IMR-90 (cell line): Measurements from ENCODE around the gene GRB14. TPM values are rescaled to one million over a fixed set of nuclear protein-coding genes. Genes with fewer than 3 reads are reported as not detected.

Experiments used
- ATAC-seq: fragments of 200-7000 bp; cut with Tn5 transposase; 2 replicates; pipeline ENCODE4 v1.9.1; 2020; ENCODE audit warnings: low read depth, mild to moderate bottlenecking, moderate library complexity
- BruUV-seq: library from RNA; stranded (reverse); fragments of 400-500 nt; replicated peaks from 2 replicates; lab custom pipeline; 2021; lab: Mats Ljungman, UMichigan
- CTCF ChIA-PET: fragments of 300-600 bp; formaldehyde crosslinking; extraction: SDS; loops from one replicate; lab custom pipeline; 2021; ENCODE audit warnings: antibody characterized with exemption; lab: Yijun Ruan, JAX
- POLR2A ChIA-PET: fragments of 300-600 bp; sonication (Branson Sonifier 250); formaldehyde crosslinking; loops from one replicate; lab custom pipeline; 2022; ENCODE audit warnings: antibody characterized with exemption; ENCODE audit not compliant: unreplicated experiment; lab: Charles Lee
- DNase-seq: peaks from one replicate; pipeline ENCODE4 v3.0.0; 2013
- H2AFZ ChIP-seq: replicated peaks from 2 replicates; pipeline ENCODE3; 2013; ENCODE audit warnings: low read length, mild to moderate bottlenecking; ENCODE audit not compliant: poor library complexity
- H2AK5ac ChIP-seq: 2 replicates; pipeline ENCODE4 v1.6.1; 2013; ENCODE audit warnings: low read depth, low read length, inconsistent platforms
- H2AK9ac ChIP-seq: replicated peaks from 2 replicates; pipeline ENCODE3; 2013; ENCODE audit warnings: mild to moderate bottlenecking, low read depth, low read length, moderate library complexity; ENCODE audit not compliant: poor library complexity
- H2BK120ac ChIP-seq: 2 replicates; pipeline ENCODE4 v1.6.1; 2013; ENCODE audit warnings: low read depth, low read length, inconsistent platforms
- H2BK15ac ChIP-seq: 3 replicates; pipeline ENCODE4 v1.6.1; 2013; ENCODE audit warnings: low read depth, low read length, inconsistent platforms
- H2BK20ac ChIP-seq: 2 replicates; pipeline ENCODE4 v1.6.1; 2013; ENCODE audit warnings: low read depth, mild to moderate bottlenecking, inconsistent platforms, low read length, moderate library complexity
- H2BK5ac ChIP-seq: 2 replicates; pipeline ENCODE4 v1.6.1; 2013; ENCODE audit warnings: mild to moderate bottlenecking, low read depth, low read length, inconsistent platforms; ENCODE audit not compliant: poor library complexity, severe bottlenecking
- H3K14ac ChIP-seq: replicated peaks from 2 replicates; pipeline ENCODE4 v1.6.1; 2013; ENCODE audit warnings: low read depth, low read length, inconsistent platforms
- H3K18ac ChIP-seq: 2 replicates; pipeline ENCODE4 v1.6.1; 2013; ENCODE audit warnings: low read depth, low read length, control low read depth
- H3K23ac ChIP-seq: 2 replicates; pipeline ENCODE4 v1.6.1; 2013; ENCODE audit warnings: low read depth, low read length, inconsistent platforms
- H3K27ac ChIP-seq: 2 replicates; pipeline ENCODE4 v1.5.1; 2013; ENCODE audit warnings: mild to moderate bottlenecking, control low read depth, low read length; ENCODE audit not compliant: insufficient read depth
- H3K27me3 ChIP-seq: 2 replicates; pipeline ENCODE4 v1.6.1; 2013; ENCODE audit warnings: low read length; ENCODE audit not compliant: control insufficient read depth, insufficient read depth
- H3K36me3 ChIP-seq: 2 replicates; pipeline ENCODE4 v1.6.1; 2013; ENCODE audit warnings: low read length, mixed read lengths; ENCODE audit not compliant: control insufficient read depth, insufficient read depth
- H3K4ac ChIP-seq: 2 replicates; pipeline ENCODE4 v1.6.1; 2013; ENCODE audit warnings: low read depth, low read length, inconsistent platforms
- H3K4me1 ChIP-seq: 2 replicates; pipeline ENCODE4 v1.6.1; 2013; ENCODE audit warnings: low read length, mixed read lengths; ENCODE audit not compliant: control insufficient read depth, insufficient read depth
- H3K4me2 ChIP-seq: 2 replicates; pipeline ENCODE4 v1.6.1; 2013; ENCODE audit warnings: low read depth, mild to moderate bottlenecking, control low read depth, low read length, moderate library complexity
- H3K4me3 ChIP-seq: 2 replicates; pipeline ENCODE4 v1.5.1; 2013; ENCODE audit warnings: low read depth, mild to moderate bottlenecking, control low read depth, low read length, moderate library complexity; ENCODE audit not compliant: insufficient read depth
- H3K56ac ChIP-seq: 2 replicates; pipeline ENCODE4 v1.6.1; 2013; ENCODE audit warnings: low read length, inconsistent platforms; ENCODE audit not compliant: insufficient read depth; ENCODE audit errors: extremely low read depth
- H3K79me1 ChIP-seq, 2 experiments: 2 replicates each; pipeline ENCODE4 v1.6.1; 2013; ENCODE audit warnings: low read length in 2 of 2, inconsistent platforms in 1 of 2, low read depth in 1 of 2
- H3K9ac ChIP-seq: 2 replicates; pipeline ENCODE4 v1.6.1; 2013; ENCODE audit warnings: low read depth, low read length, control low read depth
- H3K9me1 ChIP-seq: 2 replicates; pipeline ENCODE4 v1.6.1; 2013; ENCODE audit warnings: low read length, inconsistent platforms; ENCODE audit not compliant: insufficient read depth
- H3K9me3 ChIP-seq: 2 replicates; pipeline ENCODE4 v1.6.1; 2013; ENCODE audit warnings: low read length; ENCODE audit not compliant: control insufficient read depth, insufficient read depth
- H4K20me1 ChIP-seq: 2 replicates; pipeline ENCODE4 v1.6.1; 2013; ENCODE audit warnings: low read length, inconsistent platforms; ENCODE audit not compliant: insufficient read depth
- H4K5ac ChIP-seq: 2 replicates; pipeline ENCODE4 v1.6.1; 2013; ENCODE audit warnings: mild to moderate bottlenecking, low read depth, low read length, control low read depth
- H4K8ac ChIP-seq, 2 experiments: 2 replicates each; pipeline ENCODE4 v1.6.1; 2013; ENCODE audit warnings: low read depth in 2 of 2, low read length in 2 of 2, control low read depth in 1 of 2, inconsistent platforms in 1 of 2
- H4K91ac ChIP-seq: 2 replicates; pipeline ENCODE4 v1.6.1; 2013; ENCODE audit warnings: low read depth, low read length, inconsistent platforms; ENCODE audit not compliant: insufficient read depth
- BHLHE40 ChIP-seq: fragments of 150-350 bp; IDR thresholded peaks from 2 replicates; pipeline ENCODE4 v1.6.1; 2016; ENCODE audit warnings: mild to moderate bottlenecking, low read depth, low read length
- CEBPB ChIP-seq: IDR thresholded peaks from 2 replicates; pipeline ENCODE4 v1.6.1; 2012; ENCODE audit warnings: low read depth, low read length, improper control_type of control experiment
- CHD1 ChIP-seq: IDR thresholded peaks from 2 replicates; pipeline ENCODE4 v1.6.1; 2012; ENCODE audit warnings: low read depth, low read length, improper control_type of control experiment
- CTCF ChIP-seq: conservative IDR thresholded peaks from 2 replicates; pipeline ENCODE4 v1.5.1; 2012; ENCODE audit warnings: mild to moderate bottlenecking, low read depth, low read length, improper control_type of control experiment
- ELK1 ChIP-seq: fragments of 150-350 bp; IDR thresholded peaks from 2 replicates; pipeline ENCODE4 v1.6.1; 2016; ENCODE audit warnings: low read depth, mild to moderate bottlenecking, low read length, moderate library complexity, borderline replicate concordance
- FOS ChIP-seq: fragments of 150-350 bp; IDR thresholded peaks from 2 replicates; pipeline ENCODE4 v1.6.1; 2016; ENCODE audit warnings: low read depth, low read length
- MAFK ChIP-seq: IDR thresholded peaks from 2 replicates; pipeline ENCODE4 v1.6.1; 2012; ENCODE audit warnings: low read depth, low read length, improper control_type of control experiment
- MAZ ChIP-seq: IDR thresholded peaks from 2 replicates; pipeline ENCODE4 v1.6.1; 2012; ENCODE audit warnings: low read depth, mild to moderate bottlenecking, low read length, improper control_type of control experiment, moderate library complexity, borderline replicate concordance
- MXI1 ChIP-seq: IDR thresholded peaks from 2 replicates; pipeline ENCODE4 v1.6.1; 2012; ENCODE audit warnings: low read depth, mild to moderate bottlenecking, low read length, moderate library complexity, borderline replicate concordance
- NFE2L2 ChIP-seq: fragments of 150-350 bp; IDR thresholded peaks from 2 replicates; pipeline ENCODE4 v1.6.1; 2016; ENCODE audit warnings: low read depth, mild to moderate bottlenecking, low read length
- POLR2A ChIP-seq: IDR thresholded peaks from 2 replicates; pipeline ENCODE4 v1.6.1; 2012; ENCODE audit warnings: mild to moderate bottlenecking, low read depth, low read length
- RAD21 ChIP-seq: IDR thresholded peaks from 2 replicates; pipeline ENCODE4 v1.6.1; 2012; ENCODE audit warnings: low read length, improper control_type of control experiment
- RCOR1 ChIP-seq: IDR thresholded peaks from 2 replicates; pipeline ENCODE4 v1.6.1; 2012; ENCODE audit warnings: mild to moderate bottlenecking, low read length, improper control_type of control experiment; ENCODE audit not compliant: insufficient replicate concordance
- RFX5 ChIP-seq: IDR thresholded peaks from 2 replicates; pipeline ENCODE4 v1.8.0; 2012; ENCODE audit warnings: low read depth, mild to moderate bottlenecking, low read length, moderate library complexity
- SMC3 ChIP-seq: fragments of 150-350 bp; IDR thresholded peaks from 2 replicates; pipeline ENCODE4 v1.6.1; 2016; ENCODE audit warnings: low read depth, mild to moderate bottlenecking, antibody characterized with exemption, low read length, moderate library complexity
- USF2 ChIP-seq: fragments of 150-350 bp; IDR thresholded peaks from 2 replicates; pipeline ENCODE4 v1.6.1; 2017; ENCODE audit warnings: mild to moderate bottlenecking, antibody characterized with exemption, low read length, low read depth
- WGBS, 2 experiments: methylation state at CpG; one replicate each; pipeline versions ENCODE4 v1.1.5 to v1.1.7; 2013; ENCODE audit warnings: missing lambda C conversion rate in 2 of 2; ENCODE audit not compliant: insufficient read length in 1 of 2; ENCODE audit errors: extremely low coverage in 2 of 2; 5-methylcytosine and 5-hydroxymethylcytosine counted together
- dilution Hi-C: fragments of 300-500 bp; cut with HindIII; formaldehyde crosslinking; loops from one replicate; pipeline ENCODE4 v1.14.3; 2018; ENCODE audit warnings: low sequenced_read_pairs; ENCODE audit not compliant: unreplicated experiment
- in situ Hi-C: fragments of 300-500 bp; cut with MboI; formaldehyde crosslinking; loops from 3 replicates; pipeline ENCODE4 v1.14.3; 2019; ENCODE audit warnings: low sequenced_read_pairs, inconsistent platforms, mixed read lengths
- intact Hi-C: fragments of 100-400 bp; cut with micrococcal nuclease; formaldehyde crosslinking; loops from 2 replicates; pipeline ENCODE4 v1.10.0; 2022
- polyA plus RNA-seq, 3 experiments: library from polyadenylated mRNA; depleted of rRNA; stranded (reverse); fragments of >200 nt; gene quantifications; 2 replicates each; pipeline ENCODE4 v1.2.3, GENCODE V29; 2012; ENCODE audit warnings: low replicate concordance in 1 of 3
- total RNA-seq: library from RNA; depleted of rRNA; stranded (reverse); fragments of >200 nt; gene quantifications from 2 replicates; pipeline ENCODE4 v1.2.3, GENCODE V29; 2012

GRB14 gene
- total and polyA plus RNA-seq, 2 of the 4 experiments (the other 2 are of a cell fraction) = not detected

GRCh38 chr2:164558450-164558849 lies 62.8 kb downstream of the GRB14 start:
- H4K8ac ChIP-seq = no peak overlapping the region
- H3K18ac ChIP-seq = no peak overlapping the region
- H2AK5ac ChIP-seq = no peak overlapping the region
- H3K27ac ChIP-seq = no peak overlapping the region
- no peak overlapping the region for H3K14ac ChIP-seq
- no peak overlapping the region for H2BK5ac ChIP-seq
- H3K56ac ChIP-seq = no peak overlapping the region
- no peak overlapping the region for H3K23ac ChIP-seq
- H3K4me3 ChIP-seq = no peak overlapping the region
- no CpG with 5 or more reads among the region's 2 CpGs for WGBS, 2 experiments
- no peak overlapping the region for H4K91ac ChIP-seq
- no peaks in the 10 kb centered on the region for H3K9me1 ChIP-seq
- in situ Hi-C loops = no loop called here
- no peak overlapping the region for H3K4me2 ChIP-seq
- no peak overlapping the region for H4K5ac ChIP-seq
- H2AK9ac ChIP-seq = no peak overlapping the region
- no peaks in the 10 kb centered on the region for H3K27me3 ChIP-seq
- no peaks in the 10 kb centered on the region for H3K79me1 ChIP-seq
- H2BK15ac ChIP-seq = no peak overlapping the region
- POLR2A ChIA-PET = no interaction called here
- no peaks in the 10 kb centered on the region for H3K36me3 ChIP-seq
- no TSS peak for BruUV-seq
- dilution Hi-C loops = no loop called here
- H2BK20ac ChIP-seq = no peak overlapping the region
- TF ChIP-seq SMC3 (no peak), CEBPB (no peak), BHLHE40 (no peak), MAZ (no peak), CHD1 (no peak), POLR2A (no peak), RFX5 (no peak), FOS (no peak), NFE2L2 (no peak), MXI1 (no peak), ELK1 (no peak), USF2 (no peak), RCOR1 (no peak), MAFK (no peak), RAD21 (no peak), CTCF (no peak)
- H2AFZ ChIP-seq = no peak overlapping the region
- H3K9ac ChIP-seq = no peak overlapping the region
- CTCF ChIA-PET = no interaction called here
- no peak for ATAC-seq
- no peak overlapping the region for H2BK120ac ChIP-seq
- intact Hi-C loops = no loop called here
- H3K4me1 ChIP-seq = no peaks in the 10 kb centered on the region
- DNase-seq = no peak
- H3K4ac ChIP-seq = no peak overlapping the region
- H3K9me3 ChIP-seq = no peaks in the 10 kb centered on the region
- no peaks in the 10 kb centered on the region for H4K20me1 ChIP-seq
